HG02798 (cell line): ENCODE measurements around the gene VEGFB.

ENCODE experiments used
- ATAC-seq: cut with Tn5 transposase; IDR thresholded peaks from one replicate; pipeline ENCODE4 v1.9.1; 2021; ENCODE audit warnings: mild to moderate bottlenecking; ENCODE audit not compliant: unreplicated experiment, poor library complexity

VEGFB gene

DNA sequence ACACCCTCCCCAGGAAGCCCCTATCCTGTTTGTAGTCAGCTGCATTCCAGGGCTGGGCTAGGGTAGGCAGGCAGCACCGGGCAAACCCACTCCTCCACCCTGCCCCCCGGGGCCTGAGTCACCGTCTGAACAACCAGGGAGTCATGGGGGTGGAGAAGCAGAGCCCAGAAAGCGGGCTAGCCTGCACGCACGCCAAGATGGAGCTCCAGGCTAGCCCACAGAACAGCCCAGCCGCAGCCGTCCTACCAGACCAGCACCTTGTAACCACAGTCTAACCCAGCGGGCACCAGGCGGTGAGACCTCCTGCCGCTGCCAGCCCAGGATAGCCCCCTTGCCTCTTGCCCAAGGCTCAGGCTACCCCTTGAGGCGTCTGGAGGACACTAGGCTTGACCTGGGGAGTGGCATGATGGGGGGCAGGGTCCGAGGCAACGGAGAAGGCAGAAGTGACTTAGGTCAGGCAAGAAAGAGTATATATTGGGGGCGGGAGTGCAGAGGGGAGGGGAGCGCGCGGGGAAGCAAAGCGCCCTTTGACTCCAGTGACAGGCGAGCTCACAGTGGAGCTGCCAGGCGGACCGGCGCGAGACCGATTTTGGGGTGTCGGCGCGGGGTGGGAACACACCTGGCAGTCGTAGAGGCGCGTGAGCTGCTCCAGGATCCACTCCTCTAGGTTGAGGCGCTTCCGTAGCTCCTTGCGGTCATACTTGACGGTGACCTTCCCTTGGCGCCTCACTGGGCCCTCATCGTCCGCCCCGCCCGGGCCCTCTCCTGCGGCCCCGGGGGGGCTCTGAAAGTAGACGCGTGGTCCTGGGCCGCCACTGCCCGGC lies 11.6 kb downstream of the VEGFB start:
- no peak for ATAC-seq

DNA sequence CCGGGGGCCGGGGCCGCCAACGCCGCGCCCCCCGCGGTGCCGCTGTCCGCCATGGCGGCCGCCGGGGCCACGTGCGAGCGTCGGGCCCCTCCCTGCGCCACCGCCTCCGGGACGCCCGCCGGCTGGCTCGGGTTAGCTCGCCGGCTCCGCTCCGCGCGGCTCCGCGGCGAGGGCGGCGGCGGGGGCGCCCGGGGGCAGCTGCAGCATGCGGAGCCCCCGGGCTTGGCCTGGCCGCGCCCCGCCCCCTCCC lies 12.2 kb downstream of the VEGFB start:
- ATAC-seq, result peak; percentile 22

DNA sequence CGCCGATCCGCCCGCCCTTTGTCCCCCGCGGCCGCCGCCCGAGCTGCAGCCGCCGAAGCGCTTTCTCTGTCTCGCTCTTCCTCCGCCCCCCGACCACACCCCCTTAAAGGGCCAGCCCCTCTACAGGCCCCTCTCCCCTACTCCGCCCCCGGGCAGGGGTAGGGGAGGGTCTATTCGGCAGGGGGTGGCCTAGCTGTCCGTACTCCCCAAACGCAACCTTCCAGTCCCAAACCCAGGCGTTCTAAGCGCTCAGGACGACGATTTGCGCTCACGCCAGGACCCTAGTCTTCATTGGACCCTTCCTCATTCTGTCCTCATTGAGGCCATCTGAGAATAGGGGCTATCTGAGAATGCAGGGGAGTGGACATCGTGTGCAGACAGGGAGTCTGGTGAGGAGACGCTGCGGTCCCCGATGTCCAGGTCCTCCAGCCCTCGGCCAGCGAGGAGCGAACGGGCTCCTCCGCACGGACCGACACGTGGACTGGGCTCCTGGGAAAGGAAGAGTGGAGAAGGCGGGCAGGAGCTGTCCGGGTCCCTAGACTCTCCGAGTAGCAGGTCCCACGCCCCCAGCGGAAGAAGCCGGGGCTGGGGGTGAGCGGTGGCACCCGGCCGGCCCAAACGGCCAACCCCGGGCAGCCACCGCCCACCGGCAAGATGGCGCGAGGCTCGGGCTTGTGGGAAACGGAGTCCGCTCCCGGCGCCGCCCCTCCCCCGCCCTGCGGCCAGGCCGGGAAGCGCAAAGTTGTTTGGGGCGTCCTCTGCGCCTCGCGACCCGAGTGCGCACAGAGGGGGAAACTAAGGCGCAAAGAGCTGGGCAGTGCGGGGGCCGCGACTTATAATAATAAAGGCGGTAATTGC lies 12.7 kb downstream of the VEGFB start, which contains the start of gene PPP1R14B:
Gene PPP1R14B, minus strand, starts transcription at position 73 of the 858 bp plus-strand sequence. CDS start 270 bp downstream, outside the sequence.
- peak; percentile 42 for ATAC-seq

DNA sequence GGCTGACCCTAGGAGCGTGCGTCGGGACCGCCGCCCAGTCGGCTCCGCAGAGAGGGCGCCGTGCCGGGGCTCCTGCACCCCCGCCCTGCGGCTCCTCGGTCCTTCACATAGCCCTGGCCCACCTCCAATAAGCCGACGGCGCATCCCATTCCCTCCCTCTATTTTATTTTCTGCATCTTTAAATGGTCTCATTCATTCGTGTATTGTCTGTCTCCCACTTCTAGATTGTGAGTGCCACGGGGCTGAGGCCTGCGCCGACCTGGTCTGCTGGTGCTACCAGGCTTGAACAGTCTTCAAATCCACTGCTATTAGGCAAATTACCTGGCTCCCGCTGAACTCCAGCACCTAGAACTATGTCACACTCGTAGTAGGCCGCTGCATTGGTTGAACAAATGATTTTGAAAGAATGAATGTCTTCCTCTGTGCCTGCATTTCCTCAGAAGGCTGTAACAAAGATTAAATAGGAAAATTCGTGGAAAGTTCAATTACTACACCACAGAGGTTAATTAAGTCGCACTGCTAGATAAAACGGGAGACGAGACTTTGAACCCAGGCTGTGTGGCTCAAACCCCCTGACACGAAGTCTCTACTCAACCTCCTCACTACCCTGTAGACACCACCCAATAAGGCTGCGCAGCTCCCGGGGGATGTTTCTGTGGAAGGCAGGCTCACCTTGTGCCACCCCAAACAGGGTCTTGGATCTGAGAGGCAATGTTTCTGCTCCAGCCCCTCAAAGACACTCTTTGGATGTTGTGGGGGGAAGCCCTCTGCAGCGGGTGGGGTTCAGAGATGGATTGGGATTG lies 13.5 kb downstream of the VEGFB start:
- no peak for ATAC-seq

DNA sequence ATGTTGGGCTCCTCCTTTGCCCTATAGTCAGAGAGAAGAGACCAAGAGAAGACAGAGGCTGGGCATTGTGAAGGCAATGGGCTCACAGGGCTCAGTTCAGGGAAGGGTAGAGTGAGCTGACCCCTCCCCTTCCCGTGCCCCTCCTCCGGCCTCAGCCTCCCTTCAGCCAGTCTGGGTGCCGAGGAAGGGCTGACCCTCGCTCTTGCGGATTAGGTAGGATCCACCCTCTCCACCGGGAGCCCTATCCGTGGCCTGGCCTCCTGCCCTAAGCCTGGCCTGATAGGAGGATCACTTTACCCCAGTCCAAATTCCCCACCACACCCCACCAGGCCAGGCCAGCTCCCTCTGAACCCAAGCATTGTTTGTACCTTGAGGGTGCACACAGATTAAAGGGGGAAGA lies 14.2 kb downstream of the VEGFB start:
- ATAC-seq, result no peak

DNA sequence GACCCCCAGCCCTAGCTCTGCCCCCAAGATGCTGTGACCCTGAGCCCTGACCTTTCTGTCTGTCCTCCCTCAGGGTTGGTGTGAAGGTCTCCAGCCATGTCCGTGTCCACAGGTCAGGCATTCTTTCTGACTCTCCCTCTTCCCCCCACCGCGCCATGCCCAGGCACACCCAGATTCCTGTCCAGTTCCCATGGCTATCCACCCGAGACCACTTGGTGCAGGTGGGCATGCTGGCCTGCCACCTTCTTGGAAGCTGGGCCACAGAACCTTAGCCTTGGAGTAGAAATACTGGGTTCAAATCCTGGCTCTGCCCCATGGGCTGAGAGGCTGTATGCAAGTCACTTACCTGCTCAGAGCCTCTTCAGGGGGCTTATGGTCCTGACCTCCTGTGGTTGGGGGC lies 14.7 kb downstream of the VEGFB start:
- ATAC-seq, result no peak

DNA sequence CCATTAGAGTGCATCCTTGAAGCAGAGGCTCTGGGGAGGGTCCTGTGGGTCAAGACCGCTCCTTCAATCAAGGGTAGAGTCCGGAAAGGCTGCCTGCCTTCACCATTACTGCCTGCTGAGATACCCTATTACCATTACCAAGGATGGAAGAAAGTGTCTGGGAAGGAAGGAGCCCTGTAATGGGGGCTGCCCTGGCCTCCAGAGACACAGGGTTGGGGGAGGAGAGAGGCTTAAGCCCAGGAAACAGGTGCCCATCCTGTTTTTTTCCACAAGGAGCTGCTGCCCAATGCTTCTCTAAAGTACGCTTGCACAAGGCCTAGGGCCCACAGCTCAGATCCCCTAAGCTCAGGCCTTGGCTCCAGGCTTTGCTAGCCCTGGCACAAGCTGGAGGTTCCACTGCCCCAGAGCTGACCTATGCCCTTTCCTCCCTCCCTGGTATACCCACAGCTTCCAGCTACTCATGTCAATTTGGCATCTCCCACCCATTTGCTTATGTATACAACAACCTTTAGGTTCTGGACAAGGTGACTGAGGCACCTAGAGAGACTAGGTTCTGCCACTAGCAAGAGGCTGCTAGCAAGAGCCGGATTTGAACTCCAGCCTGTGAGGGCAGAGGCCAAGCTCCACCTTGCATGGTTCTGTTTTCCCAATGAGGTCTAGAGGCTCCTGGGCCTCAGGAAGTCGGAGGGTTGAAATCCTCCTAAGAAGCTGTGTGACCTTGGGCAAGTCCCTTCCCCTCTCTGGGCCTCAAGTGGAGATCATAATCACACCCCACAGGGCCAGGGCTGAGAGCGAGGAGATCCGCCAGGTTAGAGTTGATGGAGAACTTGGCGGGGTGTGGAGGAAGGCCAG lies 15.4 kb downstream of the VEGFB start:
- ATAC-seq, result no peak

DNA sequence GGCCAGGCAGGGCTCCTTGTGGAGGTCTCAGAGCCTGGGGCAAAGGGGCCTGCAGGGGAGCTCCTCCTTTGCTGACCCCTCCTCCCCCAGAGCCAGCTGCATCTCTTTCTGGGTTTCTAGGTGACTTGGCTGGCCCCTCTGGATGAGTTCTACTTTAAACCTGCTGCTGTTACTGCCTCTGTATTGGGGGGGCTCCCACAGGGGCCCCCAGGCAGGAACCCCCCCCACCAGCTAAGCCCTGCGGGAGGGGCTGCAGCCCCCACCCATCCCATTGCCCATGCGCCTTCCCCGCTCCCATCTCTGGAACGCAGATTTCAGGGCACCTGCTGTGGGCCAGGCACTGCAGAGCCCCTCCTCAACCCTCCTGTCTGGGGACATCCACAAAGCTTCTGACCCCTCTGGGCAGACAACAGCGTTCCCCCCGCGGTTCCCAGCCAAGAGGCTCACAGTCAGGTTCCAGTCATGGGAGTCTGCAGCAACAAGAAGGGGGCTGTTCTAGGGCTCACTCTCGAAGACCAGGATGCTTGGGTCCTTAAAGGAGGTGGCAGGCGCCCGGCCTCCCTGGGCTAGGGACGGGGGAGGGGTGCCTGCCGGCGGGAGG lies 16.1 kb downstream of the VEGFB start:
- no peak for ATAC-seq

DNA sequence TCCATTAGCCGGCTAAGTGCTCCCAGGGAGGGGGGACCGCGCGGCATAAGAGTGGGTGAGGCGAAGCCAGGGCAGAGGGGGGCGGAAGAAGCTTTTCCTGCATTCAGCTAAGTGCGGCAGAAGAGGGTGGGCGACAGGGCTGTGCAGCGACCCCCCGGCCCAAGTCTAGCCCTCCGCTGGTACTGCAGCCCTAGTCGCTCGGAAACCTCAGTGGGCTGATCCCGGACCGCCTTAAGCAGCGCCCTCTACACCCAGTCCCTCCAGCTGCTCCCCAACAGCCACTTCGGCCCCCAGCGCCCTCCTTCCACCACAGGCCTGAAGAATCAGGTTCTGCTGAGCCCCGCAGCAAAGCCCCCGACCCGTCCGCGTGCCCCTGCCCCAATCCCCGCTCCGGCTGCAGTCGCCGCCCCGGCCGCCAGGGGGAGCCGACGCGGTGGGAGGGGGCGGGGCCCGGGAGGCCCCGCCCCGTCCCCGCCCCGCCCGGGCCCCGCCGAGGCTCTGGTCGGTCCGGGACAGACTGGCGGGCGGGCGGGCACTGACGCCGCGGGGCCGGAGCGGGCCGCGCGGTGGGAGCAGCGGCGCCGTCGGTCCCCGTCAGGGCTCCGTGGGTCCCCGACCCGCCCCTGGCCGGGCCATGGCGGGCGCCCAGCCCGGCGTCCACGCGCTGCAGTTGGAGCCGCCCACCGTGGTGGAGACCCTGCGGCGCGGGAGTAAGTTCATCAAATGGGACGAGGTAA lies 16.8 kb downstream of the VEGFB start, which contains the start of gene PLCB3:
Gene PLCB3, plus strand, starts transcription at position 515 of the 737 bp plus-strand sequence. Its CDS starts 120 bp downstream, at position 635.
- peak; percentile 46 for ATAC-seq

DNA sequence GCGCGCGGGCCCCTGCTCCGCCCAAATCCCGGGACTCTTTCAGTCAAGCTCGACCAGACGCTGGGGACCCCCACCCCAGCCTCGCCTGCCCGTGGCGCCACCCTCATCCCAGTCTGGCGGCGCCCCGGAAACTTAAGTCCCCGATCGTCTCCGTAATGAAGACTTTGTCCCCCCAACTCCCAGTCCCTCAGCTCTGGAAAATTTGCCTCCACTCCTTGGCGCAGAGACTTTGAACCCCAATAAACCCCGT lies 17.3 kb downstream of the VEGFB start:
- no peak for ATAC-seq

DNA sequence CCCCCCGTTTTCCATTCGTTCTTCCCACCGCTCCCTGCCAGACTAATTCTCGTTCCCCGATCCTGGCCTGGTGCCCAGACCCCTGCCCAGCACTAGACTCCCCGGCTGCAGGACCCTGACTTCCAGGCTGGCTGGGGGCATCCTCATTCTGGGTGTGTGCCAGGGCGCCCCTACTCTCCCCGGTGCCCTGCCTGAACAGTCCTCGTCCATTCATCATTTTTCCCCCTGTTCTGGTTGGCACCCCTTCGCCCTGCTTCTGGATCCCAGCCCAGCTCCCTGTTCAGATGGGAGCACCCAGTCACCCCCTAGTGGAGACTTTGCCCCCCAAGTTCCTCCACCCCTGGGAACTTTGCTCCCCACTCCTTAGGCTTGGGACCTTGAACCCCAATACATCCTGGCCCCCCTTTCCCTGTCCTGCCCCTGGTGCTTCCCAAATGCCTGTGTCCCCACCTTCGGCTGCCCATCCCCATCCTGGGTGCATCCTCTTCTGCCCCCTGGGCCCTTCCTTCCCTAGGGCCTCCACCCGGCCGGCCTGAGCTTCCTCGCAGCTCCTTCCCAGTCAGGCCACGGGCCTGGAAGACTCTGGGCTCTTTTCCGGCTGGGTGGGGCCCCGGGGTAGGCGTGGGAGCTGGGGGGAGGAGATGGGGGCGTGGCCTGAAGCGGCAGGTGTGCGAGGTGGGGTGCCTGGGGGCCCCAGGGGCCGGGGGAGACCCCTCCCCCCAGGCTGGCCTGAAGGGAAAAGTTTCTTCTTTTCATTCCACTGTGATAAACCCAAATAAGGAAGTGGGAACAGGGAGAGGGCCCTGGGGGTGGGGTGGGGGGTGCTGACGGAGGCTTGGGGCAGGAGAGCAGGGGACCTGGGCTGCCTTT lies 17.9 kb downstream of the VEGFB start:
- ATAC-seq, result no peak

DNA sequence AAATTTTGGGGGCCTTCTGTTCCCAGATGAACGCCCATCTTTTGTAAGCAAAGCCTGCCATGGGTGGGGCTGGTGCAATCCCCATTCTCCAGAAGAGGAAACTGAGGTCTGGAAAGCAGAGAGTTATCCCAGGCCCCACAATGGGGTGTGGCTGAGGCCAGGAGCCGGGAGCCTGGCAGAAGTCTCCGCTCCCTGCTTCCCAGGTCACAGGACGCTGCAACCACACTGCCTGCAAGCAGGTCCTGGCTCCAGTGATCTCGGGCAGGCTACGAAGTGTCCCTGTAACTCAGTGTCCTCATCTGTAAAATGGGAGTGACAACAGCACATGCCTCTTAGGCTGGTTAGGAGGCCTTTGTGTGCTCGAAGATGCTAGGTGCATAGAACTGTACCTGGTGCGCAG lies 18.7 kb downstream of the VEGFB start:
- no peak for ATAC-seq

DNA sequence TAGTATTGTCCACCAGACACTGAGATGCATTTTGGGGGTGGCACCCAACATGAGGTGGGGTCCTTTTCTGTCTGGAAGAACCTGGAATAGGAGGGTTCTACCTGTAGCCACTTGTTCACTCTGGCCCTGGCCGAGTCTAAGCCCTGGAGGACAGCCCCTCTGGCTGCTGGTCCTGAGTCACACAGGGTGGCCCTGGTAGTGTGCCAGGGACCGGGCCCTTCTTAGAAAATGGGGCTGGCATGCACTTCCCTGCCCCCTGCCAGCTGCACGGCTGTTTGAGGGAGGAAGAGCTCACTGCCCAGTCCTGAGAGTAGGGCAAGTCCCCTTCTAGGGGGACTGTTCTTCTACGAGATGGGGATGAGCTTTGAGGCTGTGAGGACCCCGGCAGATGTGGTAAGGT lies 19.1 kb downstream of the VEGFB start:
- no peak for ATAC-seq

DNA sequence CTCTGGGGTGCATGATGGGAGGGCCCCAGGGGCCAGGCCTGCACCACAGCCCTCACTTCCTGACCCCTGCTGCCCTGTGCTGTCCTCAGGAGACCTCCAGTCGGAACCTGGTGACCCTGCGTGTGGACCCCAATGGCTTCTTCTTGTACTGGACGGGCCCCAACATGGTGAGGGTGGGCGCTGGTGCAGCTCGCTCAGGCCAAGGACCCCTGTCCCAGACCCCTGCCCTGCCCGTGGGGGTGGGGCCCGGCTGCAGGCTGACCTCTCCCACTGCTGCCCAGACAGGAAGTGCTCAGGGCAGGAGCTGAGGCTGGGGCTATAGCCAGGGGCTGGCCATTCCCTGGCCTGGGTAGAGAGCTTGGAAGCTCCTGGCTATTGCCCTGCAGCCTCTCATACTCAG lies 19.9 kb downstream of the VEGFB start:
- ATAC-seq, result no peak

DNA sequence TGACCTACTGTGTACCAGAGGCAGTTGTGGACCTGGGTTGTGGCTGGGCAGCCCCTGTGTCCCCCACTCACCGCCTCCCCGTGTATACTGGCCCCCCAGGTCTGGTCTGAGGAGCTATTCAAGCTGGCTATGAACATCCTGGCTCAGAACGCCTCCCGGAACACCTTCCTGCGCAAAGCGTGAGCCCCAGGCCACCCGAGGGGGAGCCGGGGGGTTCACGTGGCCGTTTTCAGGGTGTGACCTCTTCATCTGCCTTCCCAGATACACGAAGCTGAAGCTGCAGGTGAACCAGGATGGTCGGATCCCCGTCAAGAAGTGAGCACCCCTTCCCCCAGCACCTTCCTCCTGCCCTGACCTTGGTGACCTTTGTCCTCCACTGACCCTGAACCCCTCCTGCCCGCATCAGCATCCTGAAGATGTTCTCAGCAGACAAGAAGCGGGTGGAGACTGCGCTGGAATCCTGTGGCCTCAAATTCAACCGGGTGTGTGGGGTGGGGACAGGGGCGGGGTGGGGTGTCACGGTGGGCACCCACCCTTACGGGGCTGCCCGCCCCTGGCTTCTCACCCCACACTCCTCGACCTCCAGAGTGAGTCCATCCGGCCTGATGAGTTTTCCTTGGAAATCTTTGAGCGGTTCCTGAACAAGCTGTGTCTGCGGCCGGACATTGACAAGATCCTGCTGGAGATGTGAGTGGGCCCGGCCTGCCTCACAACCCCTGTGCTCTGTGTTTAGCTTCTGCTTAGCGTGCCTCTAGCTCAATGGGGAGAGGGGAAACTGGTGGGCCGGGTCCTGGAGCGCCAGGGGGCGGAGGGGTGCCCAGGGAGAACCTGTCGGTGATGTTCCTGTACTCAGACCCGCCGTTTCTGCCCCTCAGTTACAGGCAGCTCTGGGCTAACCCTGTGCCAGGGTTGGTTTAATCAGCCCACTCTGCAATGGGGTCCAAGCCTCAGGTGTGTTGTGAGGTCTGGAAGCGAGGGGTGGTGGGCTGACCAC lies 21.0 kb downstream of the VEGFB start:
- ATAC-seq, result no peak

DNA sequence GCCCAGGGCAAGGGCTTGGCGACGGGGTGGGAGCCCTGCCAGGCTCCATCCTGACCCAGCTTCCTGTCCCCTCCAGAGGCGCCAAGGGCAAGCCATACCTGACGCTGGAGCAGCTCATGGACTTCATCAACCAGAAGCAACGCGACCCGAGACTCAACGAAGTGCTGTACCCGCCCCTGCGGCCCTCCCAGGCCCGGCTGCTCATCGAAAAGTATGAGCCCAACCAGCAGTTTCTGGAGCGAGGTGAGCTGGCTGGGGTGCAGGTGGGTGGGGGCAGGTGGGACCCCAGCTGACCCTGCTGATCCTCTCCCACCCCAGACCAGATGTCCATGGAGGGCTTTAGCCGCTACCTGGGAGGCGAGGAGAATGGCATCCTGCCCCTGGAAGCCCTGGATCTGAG lies 21.9 kb downstream of the VEGFB start:
- no peak for ATAC-seq

DNA sequence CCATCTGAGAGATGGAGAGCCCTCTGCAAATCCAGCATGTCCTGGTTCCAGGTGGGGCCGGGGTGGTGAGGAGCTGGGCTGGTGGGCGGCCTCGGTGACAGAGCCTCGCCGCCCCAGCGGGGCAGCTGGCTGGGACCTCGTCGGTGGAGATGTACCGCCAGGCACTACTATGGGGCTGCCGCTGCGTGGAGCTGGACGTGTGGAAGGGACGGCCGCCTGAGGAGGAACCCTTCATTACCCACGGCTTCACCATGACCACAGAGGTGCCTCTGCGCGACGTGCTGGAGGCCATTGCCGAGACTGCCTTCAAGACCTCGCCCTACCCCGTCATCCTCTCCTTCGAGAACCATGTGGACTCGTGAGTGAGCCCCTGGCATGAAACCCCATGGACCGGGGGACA lies 24.0 kb downstream of the VEGFB start:
- no peak for ATAC-seq
